GM21360 (cell line): ENCODE results near the gene KRT37.

ENCODE experiments used
- ATAC-seq: cut with Tn5 transposase; IDR thresholded peaks from one replicate; pipeline ENCODE4 v1.9.1; 2021; ENCODE audit warnings: mild to moderate bottlenecking, moderate library complexity; ENCODE audit not compliant: unreplicated experiment

The KRT37 gene

GRCh38 chr17:41424111-41424635 is at the start of gene KRT37:
KRT37 (minus strand) TSS chr17:41424585; CDS start chr17:41424523, 62 bp downstream.
- ATAC-seq: no peak

- ATAC-seq: no peak
Observed at GRCh38 chr17:41468346-41468745, 44.0 kb upstream of the KRT37 start.

GRCh38 chr17:41467561-41467960 is 43.2 kb upstream of the KRT37 start:
- no peak for ATAC-seq

DNA sequence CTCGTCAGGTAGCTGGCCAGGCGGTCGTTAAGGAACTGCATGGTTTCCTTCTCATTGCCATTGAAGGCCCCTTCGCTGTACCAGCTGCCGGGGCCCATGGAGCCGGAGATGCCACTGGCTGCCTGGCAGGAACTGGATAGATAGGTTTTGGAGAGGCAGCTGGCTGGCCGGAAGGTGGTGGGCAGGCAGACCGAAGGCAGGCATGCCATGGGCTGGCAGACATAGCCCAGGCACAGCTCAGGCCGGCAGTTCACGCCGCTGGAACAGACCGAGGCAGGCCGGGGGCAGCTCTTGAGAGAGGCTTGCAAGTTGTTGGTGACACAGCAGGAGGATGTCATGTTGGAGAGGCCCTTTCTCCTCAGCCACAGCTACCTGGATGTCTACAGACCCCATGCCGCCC is 42.6 kb upstream of the KRT37 start, which contains the start of gene KRT32:
Gene KRT32, minus strand, starts transcription at position 399 of the 400 bp plus-strand sequence. Its CDS starts 61 bp downstream, at position 338.
- no peak for ATAC-seq

DNA sequence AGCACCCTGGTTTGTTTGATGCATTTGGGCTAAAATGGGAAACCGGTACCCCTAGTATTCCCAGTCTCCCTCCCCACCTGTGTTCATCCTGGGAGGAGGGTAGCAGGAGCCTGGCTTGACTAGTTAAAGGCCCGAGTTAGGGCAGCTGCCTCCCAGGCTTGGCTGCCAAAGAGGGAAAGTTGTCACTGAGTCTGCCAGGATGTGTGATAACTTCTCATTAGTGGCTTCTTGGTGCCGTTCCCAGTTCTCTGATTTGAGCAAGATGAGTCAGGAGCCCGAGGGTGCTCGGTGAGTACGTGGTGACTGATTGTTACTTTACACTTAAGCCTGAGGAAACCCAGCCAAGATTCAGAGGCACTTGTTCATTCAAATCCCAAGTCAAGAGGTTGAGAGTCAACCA is 40.3 kb upstream of the KRT37 start:
- no peak for ATAC-seq

GRCh38 chr17:41464173-41464572 is 39.8 kb upstream of the KRT37 start:
- ATAC-seq: no peak

DNA sequence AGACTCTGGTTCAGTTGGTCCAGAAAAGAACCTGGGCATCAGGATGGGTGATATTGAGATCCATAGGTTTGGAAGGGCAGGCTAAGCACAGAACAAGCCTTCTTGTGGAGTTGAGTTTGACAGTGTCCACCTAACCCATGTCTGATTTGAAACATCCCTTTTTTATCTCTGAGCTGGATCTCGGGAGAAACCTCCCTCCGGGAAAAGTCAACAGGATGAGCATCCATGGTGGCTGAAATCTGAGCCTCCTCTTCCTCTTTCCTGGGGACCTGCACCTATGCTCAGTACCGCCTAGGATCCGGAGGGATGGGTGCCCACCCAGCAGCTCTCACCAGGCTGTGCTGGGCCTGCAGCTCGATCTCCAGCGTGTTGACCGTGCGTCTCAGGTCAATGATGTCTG is 39.4 kb upstream of the KRT37 start:
- ATAC-seq: no peak

DNA sequence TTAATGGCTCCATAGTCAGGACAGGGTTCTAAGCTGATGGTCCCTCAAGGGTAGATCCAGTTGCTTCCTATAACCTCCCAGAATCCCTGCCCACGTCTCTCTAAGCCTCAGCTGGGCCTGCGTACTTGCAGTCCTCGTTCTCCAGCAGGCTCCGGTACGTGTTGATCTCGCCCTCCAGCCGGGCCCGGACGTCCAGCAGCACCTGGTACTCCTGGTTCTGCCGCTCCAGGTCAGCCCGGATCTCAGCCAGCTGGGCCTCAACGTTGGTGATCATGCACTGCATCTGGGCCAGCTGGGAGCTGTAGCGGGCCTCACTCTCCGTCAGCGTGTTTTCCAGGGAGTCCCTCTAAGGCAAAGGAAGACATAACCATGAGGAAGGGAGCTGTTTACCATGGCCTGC is 38.3 kb upstream of the KRT37 start:
- ATAC-seq: no peak

GRCh38 chr17:41457676-41458075 is 33.3 kb upstream of the KRT37 start:
- no peak for ATAC-seq

DNA sequence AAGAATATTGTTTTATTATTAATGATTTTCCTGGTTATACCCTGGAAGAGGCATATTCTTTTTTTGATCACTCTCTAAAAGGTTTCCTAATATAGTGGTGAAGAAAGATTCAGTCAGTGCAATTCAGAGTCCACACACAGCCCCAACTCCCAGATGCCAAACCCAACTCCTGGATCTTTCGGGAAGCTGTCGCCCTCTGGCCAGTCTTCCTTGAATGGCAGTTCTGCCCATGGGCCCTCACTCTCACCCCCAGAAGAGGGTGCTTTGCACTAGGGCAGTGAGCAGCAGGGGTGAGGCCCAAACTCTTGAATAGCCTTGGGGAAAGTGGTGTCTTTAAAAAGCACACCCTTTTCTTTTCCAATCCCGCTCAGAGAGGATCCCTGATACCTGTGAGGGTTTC is 31.8 kb upstream of the KRT37 start:
- no peak for ATAC-seq

DNA sequence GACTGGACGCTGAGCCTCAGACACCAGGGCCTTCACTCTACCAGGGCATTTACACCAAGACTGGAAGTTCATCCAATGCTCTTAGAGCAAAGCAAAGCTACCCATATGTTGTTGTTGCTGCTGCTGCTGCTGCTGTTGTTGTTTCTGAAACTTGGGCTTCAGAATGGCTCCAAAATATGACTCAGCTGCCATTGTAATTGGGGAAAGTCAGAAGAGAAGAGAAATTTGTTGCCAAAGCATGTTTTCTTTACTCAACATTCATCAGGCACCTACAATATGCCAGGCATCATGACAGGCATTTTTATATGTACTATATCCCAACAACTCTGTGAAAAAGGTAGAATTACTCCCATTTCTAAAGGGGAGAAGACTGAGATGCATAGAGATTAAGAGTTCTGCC is 30.9 kb upstream of the KRT37 start:
- no peak for ATAC-seq

- ATAC-seq: no peak
Observed at GRCh38 chr17:41453066-41453465, 28.7 kb upstream of the KRT37 start.

DNA sequence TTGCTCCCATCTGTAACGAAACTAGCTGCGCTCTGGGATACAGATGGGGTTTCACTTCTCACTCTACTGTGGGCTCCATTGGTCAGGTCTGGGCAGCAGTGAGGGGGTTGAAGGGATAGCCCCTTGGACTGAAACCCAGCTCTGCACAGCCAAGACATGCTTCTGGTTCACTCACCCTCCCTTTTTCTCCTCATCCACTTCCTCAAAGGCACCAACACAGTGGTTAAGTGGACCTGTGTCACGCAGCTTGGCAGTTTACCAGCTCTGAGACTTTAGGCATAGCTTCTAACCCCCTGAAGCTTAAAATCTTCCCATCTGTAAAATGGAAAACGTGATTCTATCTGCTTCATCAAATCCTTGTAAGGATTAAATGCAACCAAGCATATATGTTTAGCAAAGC is 27.9 kb upstream of the KRT37 start:
- no peak for ATAC-seq

DNA sequence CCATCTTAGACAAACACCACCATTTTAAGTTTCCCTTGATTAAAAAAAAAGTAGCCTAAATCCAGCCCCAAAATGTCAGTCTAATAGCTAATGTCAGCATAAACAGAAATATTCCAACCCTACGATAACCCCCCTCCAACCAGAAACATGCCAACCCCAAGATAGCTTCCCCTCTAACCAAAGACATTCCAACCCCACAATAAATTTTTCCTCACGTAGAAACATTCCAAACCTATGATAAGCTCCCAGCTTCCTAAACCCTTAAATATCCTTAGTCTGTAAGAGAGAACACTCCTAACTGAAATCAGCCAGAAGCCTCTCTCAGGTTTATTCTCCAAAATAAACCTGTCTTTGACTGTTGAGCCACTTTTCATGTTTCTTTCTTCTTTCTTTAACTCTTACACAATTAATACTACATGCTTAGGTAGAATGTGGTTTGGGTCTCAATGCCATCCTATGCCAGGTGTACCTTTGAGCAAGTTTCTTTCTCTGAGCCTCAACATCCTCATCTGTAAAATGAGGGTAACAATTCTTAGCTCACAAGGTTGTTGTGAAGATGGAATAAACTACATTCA is 26.9 kb upstream of the KRT37 start:
- no peak for ATAC-seq

- no peak for ATAC-seq
Observed at GRCh38 chr17:41449008-41449407, 24.6 kb upstream of the KRT37 start.

- no peak for ATAC-seq
Observed at GRCh38 chr17:41448506-41448905, 24.1 kb upstream of the KRT37 start.

DNA sequence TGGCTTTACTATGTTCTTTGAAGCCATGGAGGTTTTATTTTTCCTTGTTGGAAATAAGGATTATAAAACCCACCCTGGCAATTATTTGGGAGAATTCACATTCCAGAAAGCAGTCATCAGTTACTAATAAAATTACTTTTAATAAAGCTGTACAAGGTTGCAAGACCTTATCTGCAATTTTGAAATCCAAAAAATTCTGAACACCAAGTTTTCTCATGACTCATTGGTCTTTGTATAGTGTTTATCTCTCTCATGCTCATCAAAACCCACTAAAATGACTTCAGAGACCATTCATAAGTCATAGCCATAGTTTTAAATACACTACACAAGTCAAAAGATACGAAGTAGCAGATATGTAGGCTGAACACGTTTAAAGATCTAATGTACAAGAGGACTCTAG is 22.4 kb upstream of the KRT37 start:
- ATAC-seq: no peak

DNA sequence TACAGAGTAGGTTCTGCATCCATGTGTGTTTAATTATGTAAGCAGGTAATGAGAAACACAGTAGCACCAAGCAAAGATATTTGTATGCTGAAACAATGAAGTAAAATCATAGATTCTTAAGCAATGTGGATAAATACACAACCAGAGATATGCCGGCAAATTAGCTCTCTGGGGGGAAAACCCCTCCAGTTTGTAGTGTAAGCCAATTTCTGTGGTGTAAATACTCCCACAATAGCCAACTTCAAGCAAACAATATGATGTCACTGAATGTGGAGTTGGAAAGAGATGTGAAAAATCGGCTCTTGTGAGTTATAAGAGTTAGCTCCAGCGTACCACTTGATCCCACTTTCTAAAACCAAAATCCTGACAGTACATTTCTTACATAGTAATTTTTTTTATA is 20.3 kb upstream of the KRT37 start:
- ATAC-seq: no peak

DNA sequence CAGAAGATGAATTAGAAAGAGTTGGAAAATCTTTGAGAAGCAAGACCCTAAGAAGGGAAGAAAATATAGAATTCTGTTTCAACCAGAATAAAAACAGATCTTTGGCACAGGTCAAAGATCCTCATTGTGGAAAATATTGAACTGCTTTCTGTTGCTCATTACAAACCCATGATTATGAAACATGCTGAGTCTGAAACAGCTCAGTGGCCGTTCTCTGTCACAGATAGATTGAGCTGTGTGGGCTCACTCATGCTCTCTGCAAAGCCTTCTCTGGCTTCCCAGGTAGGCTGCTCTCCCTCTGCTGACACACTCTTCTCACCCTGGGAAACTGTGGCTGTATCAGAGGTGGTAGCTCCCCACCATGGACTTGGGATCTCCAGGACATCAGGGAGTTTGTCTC is 19.8 kb upstream of the KRT37 start:
- no peak for ATAC-seq

- ATAC-seq: no peak
Observed at GRCh38 chr17:41442739-41443138, 18.4 kb upstream of the KRT37 start.

- ATAC-seq: no peak
Observed at GRCh38 chr17:41440531-41441033, 16.2 kb upstream of the KRT37 start, which contains the start of gene KRT38. KRT38 (minus strand) TSS chr17:41440983; CDS start chr17:41440921, 62 bp downstream.

GRCh38 chr17:41439375-41439774 is 15.0 kb upstream of the KRT37 start:
- ATAC-seq: no peak

GRCh38 chr17:41437769-41438168 is 13.4 kb upstream of the KRT37 start:
- no peak for ATAC-seq
